ENCODE data around the gene ARPC4.

- TF ChIP-seq CTCF (IDR thresholded peaks at IDR 0.05), result no peak
- TF ChIP-seq POLR2A (IDR thresholded peaks at IDR 0.05), result no peak
- TF ChIP-seq EP300 (IDR thresholded peaks at IDR 0.05), result no peak
Observed at GRCh38 chr3:9818666-9819335, 25.9 kb downstream of the ARPC4 start.
